ENCODE measurements around the gene SEMG2. TPM values are rescaled to one million over a fixed set of nuclear protein-coding genes. Genes with fewer than 3 reads are reported as not detected.
A peak's percentile ranks its signal among the peaks of the same experiment; 100 is the strongest.

SEMG2 gene
- polyA plus RNA-seq, 3 donors = 0.11 TPM; not detected in 2

- no peak for DNase-seq (ENCODE audit: low read depth in 3 of 3, low spot score in 2 of 3)
Observed at GRCh38 chr20:45229264-45230056, 8.3 kb downstream of the SEMG2 start.

- DNase-seq (ENCODE audit: low read depth in 3 of 3, low spot score in 2 of 3) = no peak
Observed at GRCh38 chr20:45230631-45231030, 9.5 kb downstream of the SEMG2 start.

GRCh38 chr20:45235995-45236394 is 14.8 kb downstream of the SEMG2 start:
- no peak for DNase-seq (ENCODE audit: low read depth in 3 of 3, low spot score in 2 of 3)

GRCh38 chr20:45238139-45238538 is 17.0 kb downstream of the SEMG2 start:
- no peak for DNase-seq (ENCODE audit: low read depth in 3 of 3, low spot score in 2 of 3)

GRCh38 chr20:45246109-45246508 is 24.9 kb downstream of the SEMG2 start:
- no peak for DNase-seq (ENCODE audit: low read depth in 3 of 3, low spot score in 2 of 3)

- DNase-seq (ENCODE audit: low read depth in 3 of 3, low spot score in 2 of 3) = no peak
Observed at GRCh38 chr20:45247865-45248264, 26.7 kb downstream of the SEMG2 start.

- no peak for DNase-seq (ENCODE audit: low read depth in 3 of 3, low spot score in 2 of 3)
Observed at GRCh38 chr20:45248609-45249008, 27.4 kb downstream of the SEMG2 start.

- no peak for DNase-seq (ENCODE audit: low read depth in 3 of 3, low spot score in 2 of 3)
Observed at GRCh38 chr20:45251884-45252560, 30.8 kb downstream of the SEMG2 start.

GRCh38 chr20:45253261-45253660 is 32.1 kb downstream of the SEMG2 start:
- DNase-seq (ENCODE audit: low read depth in 3 of 3, low spot score in 2 of 3) = no peak

- DNase-seq (ENCODE audit: low read depth in 3 of 3, low spot score in 2 of 3) = no peak
Observed at GRCh38 chr20:45254383-45255262, 33.5 kb downstream of the SEMG2 start, which contains the start of gene SLPI. TSS of gene SLPI (minus strand) at chr20:45254564. CDS start at chr20:45254543, 21 bp downstream.

GRCh38 chr20:45257161-45257560 is 36.0 kb downstream of the SEMG2 start:
- no peak for DNase-seq (ENCODE audit: low read depth in 3 of 3, low spot score in 2 of 3)

- DNase-seq (ENCODE audit: low read depth in 3 of 3, low spot score in 2 of 3) = no peak
Observed at GRCh38 chr20:45257711-45258110, 36.5 kb downstream of the SEMG2 start.

GRCh38 chr20:45258259-45258658 is 37.1 kb downstream of the SEMG2 start:
- DNase-seq (ENCODE audit: low read depth in 3 of 3, low spot score in 2 of 3) = no peak

GRCh38 chr20:45258664-45259063 is 37.5 kb downstream of the SEMG2 start:
- DNase-seq (ENCODE audit: low read depth in 3 of 3, low spot score in 2 of 3) = no peak

- no peak for DNase-seq (ENCODE audit: low read depth in 3 of 3, low spot score in 2 of 3)
Observed at GRCh38 chr20:45263556-45264266, 42.5 kb downstream of the SEMG2 start.

- DNase-seq (ENCODE audit: low read depth in 3 of 3, low spot score in 2 of 3) = peak in 1 of 3 donors; percentile 33
Observed at GRCh38 chr20:45266977-45267376, 45.8 kb downstream of the SEMG2 start.

- no peak for DNase-seq (ENCODE audit: low read depth in 3 of 3, low spot score in 2 of 3)
Observed at GRCh38 chr20:45268531-45268930, 47.4 kb downstream of the SEMG2 start.

- no peak for DNase-seq (ENCODE audit: low read depth in 3 of 3, low spot score in 2 of 3)
Observed at GRCh38 chr20:45269056-45269455, 47.9 kb downstream of the SEMG2 start.

- no peak for DNase-seq (ENCODE audit: low read depth in 3 of 3, low spot score in 2 of 3)
Observed at GRCh38 chr20:45269754-45270270, 48.6 kb downstream of the SEMG2 start.
